HG02623 (cell line): ENCODE results near the gene EXOC6.
"Not testable (repeated sequence)": the region's sequence is repeated elsewhere in the genome, so short reads cannot be mapped to it uniquely, and the experiment has no call there.

ENCODE experiments used
- ATAC-seq: cut with Tn5 transposase; IDR thresholded peaks from one replicate; pipeline ENCODE4 v1.9.1; 2021; ENCODE audit warnings: moderate library complexity; ENCODE audit not compliant: unreplicated experiment

Gene EXOC6

GRCh38 chr10:92931597-92931996 lies 83.3 kb downstream of the EXOC6 start:
- ATAC-seq, result no peak

- ATAC-seq, result no peak
Observed at GRCh38 chr10:92937876-92938275, 89.6 kb downstream of the EXOC6 start.

GRCh38 chr10:92938841-92939240 lies 90.5 kb downstream of the EXOC6 start:
- ATAC-seq, result no peak

- no peak for ATAC-seq
Observed at GRCh38 chr10:92942226-92942625, 93.9 kb downstream of the EXOC6 start.

GRCh38 chr10:92946491-92946890 lies 98.2 kb downstream of the EXOC6 start:
- ATAC-seq, result no peak

- ATAC-seq, result not testable (repeated sequence)
Observed at GRCh38 chr10:92952573-92952972, 104.3 kb downstream of the EXOC6 start.

- no peak for ATAC-seq
Observed at GRCh38 chr10:92957223-92958010, 109.1 kb downstream of the EXOC6 start.

- ATAC-seq, result no peak
Observed at GRCh38 chr10:92961638-92962037, 113.3 kb downstream of the EXOC6 start.

GRCh38 chr10:92965314-92965713 lies 117.0 kb downstream of the EXOC6 start:
- ATAC-seq, result no peak

GRCh38 chr10:92967641-92968040 lies 119.3 kb downstream of the EXOC6 start:
- no peak for ATAC-seq

- no peak for ATAC-seq
Observed at GRCh38 chr10:92969151-92969550, 120.8 kb downstream of the EXOC6 start.

GRCh38 chr10:92970301-92971070 lies 122.2 kb downstream of the EXOC6 start:
- ATAC-seq, result no peak

- ATAC-seq, result no peak
Observed at GRCh38 chr10:92972066-92972870, 123.9 kb downstream of the EXOC6 start.

GRCh38 chr10:92972886-92973285 lies 124.6 kb downstream of the EXOC6 start:
- no peak for ATAC-seq

- not testable (repeated sequence) for ATAC-seq
Observed at GRCh38 chr10:92976278-92976677, 128.0 kb downstream of the EXOC6 start.

GRCh38 chr10:92989250-92989649 lies 140.9 kb downstream of the EXOC6 start:
- no peak for ATAC-seq

GRCh38 chr10:92990615-92991014 lies 142.3 kb downstream of the EXOC6 start:
- no peak for ATAC-seq

GRCh38 chr10:92991513-92991912 lies 143.2 kb downstream of the EXOC6 start:
- ATAC-seq, result no peak

- no peak for ATAC-seq
Observed at GRCh38 chr10:92993699-92994272, 145.5 kb downstream of the EXOC6 start.

GRCh38 chr10:92995509-92995908 lies 147.2 kb downstream of the EXOC6 start:
- no peak for ATAC-seq

GRCh38 chr10:92997620-92998019 lies 149.3 kb downstream of the EXOC6 start:
- no peak for ATAC-seq
